GM18909 (cell line): ENCODE measurements around the gene UBE2D1.

Source experiments
- ATAC-seq: cut with Tn5 transposase; IDR thresholded peaks from one replicate; pipeline ENCODE4 v1.9.1; 2021; ENCODE audit warnings: mild to moderate bottlenecking; ENCODE audit not compliant: unreplicated experiment, poor library complexity

The UBE2D1 gene

DNA sequence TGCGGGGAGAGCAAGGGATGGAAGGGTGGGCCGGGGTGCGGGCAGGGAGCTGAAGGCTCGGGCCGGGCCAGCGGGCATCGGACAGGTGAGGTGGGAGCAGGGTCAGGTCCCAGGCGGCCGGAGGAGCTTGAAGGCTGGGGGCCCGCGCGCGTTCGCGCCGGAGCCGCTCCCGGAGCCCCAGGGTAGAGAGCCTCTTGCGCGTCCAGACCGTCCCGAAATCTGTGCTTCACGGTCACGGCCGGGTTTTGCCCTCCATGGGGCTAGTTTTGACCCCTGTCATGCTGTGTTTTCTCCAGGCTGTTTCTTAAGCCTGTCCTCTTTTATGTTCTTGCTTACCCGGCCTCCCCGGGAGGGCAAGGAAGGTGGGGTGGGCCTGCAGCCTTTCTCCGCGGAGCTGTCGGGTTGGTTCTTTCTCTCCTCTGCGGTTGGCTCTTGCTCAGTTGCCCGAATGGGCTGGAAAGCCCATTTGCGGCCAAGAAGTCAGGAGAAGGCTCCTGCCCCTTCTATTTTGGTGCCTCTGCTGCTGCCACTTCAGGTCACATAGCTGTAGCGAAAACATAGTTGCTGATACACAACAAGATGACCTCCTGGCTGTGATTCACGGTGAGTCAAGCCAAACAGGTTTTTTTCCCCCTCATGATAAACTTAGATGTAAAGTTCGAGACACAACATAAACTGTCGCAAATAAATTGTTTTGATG, 650 bp downstream of the UBE2D1 start:
- ATAC-seq: peak; percentile 53

DNA sequence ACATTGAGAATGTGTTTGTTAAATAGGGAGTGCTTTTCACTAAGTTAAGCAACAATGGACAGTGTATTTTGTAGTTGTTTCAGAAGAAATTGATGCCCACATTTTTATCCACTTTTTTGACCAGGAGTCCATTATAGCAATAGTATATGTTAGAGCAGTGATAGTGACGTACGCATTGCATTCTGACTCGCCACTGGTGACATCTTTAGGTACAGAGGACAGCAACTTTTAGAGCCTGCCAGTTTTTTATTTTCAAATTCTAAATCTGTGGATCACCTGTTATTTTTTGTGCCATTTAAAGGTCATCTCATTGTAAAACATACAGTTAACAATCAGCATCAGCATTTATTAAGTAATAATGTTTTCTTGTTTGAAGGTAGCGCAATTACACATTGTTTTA, 1.4 kb downstream of the UBE2D1 start:
- ATAC-seq: no peak

DNA sequence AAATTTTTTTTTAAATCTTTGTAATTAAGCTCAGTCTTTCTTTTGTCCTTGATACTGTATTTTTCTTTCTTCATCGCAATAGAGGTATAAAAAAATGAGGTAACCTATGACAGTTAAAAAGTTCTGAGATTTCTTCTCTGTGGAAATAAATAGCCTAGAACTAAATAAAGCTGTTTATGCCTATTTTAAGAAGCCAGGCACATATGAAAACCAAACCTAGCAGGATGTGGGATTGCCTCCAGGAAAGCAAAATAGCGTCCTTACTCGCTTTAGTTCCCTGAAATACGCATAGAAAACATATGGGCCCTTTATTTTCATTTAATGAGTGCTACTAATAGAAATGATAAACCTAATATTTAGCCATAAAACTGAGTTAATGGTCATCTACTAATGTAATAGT, 6.6 kb downstream of the UBE2D1 start:
- ATAC-seq: no peak

DNA sequence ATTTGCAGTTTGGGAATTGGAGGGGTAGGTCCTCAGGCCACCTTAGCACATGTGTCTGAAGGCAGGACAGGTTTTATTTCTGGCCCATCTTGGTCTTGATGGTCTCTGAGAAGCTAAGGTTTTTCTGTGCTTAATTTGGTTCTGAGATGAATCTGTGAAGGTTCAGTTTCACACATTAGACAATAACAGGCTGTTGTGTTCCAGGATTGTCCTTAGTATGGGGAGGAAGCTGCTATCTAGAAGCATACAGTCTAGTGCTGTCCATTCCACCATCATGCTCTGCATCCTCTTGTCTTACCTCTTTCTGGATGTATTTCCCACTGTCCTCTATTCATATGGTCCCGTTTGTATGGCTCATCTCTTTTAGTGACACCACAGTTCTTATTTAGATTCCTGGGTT, 7.1 kb downstream of the UBE2D1 start:
- ATAC-seq: peak; percentile 64

DNA sequence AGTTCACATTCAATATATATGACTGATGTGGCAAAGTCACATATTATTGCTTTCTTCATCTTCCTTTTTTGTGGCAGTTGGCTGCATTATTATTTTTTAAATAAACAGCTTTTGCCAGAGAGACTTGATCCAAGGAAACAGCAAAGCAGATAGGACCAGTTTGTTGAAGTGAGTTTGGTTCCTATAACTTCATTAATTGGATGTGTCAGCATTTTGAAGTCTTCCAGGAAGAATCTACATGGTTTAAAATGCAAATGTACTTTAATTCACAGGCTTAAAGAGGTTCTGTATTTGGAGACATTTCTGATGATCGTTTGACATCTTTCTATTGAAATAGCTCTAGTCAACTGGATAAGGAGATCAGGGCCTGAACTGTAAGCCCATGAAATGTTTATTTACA, 13.2 kb downstream of the UBE2D1 start:
- ATAC-seq: no peak

DNA sequence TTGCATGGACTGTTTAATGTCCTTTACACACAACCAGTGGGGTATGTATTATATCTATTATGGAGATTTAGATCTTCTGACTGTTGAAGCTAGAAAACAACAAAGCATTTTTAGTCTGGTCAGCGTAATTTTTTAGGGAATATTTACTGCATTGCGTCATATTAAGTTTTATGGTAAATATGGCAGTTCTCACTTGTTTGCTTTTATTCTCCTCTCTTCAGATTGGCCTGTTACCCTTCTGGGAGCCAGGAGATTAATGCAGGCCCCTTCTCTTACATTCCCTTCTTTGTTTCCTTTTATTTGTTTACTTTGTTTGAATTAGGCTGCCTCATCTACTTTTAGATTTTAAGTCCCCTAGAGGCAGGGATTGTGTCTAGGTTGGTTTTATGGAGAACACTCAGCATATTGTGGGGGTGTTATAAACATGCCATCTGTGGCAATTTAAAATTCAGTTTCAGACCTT, 13.8 kb downstream of the UBE2D1 start:
- ATAC-seq: no peak

DNA sequence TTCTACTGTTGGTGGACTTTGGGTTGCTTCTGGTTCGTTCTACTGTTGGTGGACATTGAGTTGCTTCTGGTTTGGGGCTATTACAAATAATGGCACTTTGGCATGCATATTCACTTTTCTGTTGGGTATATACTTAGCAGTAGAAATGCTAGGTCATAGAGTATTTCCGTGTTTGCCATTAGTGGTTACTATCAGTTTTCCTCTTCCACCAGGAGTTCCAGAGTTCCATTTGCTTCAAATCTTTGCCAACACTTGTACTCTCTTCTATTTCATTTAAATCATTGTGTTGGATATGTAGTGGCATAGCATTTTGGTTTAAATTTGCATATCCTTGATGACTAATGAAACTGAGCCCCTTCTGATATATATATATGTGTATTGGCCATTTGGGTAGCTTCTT, 15.2 kb downstream of the UBE2D1 start:
- ATAC-seq: no peak

DNA sequence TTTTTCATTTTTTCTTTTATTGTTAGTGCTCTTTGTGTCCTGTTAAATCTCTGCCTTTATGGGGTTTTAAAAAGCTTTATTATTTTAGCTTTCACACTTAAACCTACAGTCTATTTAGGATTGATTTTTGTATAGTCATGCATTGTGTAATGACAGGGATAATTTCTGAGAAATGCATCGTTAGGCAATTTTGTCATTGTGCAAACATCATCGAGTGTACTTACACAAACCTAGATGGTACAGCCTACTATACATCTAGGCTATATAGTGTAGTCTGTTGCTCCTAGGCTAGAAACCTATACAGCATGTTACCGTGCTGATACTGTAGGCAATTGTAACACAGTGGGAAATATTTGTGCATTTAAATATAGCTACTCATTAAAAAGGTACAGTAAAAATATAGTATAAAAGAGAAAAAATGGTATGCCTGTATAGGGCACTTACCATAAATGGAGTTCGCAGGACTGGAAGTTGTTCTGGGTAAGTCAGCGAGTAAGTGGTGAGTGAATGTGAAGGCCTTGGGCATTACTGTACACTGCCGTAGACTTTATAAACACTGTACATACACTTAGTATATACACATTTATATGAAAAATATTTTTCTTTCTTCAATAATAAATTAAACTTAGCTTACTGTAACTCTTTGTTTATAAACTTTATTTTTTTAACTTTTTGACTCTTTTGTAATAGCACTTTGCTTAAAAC, 16.0 kb downstream of the UBE2D1 start:
- ATAC-seq: no peak

DNA sequence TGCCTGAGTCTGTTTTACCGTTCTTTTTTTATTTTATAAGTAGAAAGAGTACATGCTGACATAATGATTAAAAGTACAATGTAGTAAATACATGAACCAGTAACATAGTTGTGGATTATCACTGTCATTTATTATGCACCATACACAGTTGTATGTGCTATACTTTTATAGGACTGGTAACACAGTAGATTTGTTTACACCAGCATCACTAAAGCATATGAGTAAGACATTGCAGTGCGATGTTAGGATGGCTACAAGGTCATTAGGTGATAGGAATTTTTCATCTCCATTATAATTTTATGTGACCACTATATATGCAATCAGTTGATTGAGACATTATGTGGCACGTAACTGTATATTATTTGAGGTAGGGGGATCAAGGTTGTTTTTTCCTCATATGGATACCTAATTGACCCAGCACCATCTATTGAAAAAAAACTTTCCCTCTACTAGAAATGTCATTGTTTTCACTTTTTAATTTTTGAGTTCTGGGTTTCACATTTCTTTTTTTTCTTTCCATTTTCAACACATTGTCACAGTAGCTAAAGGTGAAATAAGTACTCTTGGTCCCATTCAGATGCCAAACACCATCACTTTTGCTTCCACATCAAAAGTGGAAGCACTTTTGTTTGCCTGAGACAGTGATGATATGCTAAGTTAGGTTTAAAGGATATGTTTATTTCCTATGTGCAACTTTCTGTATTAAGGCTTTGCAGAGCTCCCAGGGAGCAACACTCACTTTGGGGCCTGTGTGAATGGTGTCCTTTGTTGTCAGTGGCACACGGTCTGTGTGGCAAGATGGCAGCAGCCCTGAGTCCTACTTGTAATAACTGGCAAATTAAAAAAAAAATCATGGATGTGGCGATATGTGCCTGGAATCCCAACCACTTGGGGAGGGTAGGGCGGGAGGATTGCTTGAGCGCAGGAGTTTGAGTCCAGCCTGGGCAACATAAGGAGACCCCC, 17.1 kb downstream of the UBE2D1 start:
- ATAC-seq: no peak

DNA sequence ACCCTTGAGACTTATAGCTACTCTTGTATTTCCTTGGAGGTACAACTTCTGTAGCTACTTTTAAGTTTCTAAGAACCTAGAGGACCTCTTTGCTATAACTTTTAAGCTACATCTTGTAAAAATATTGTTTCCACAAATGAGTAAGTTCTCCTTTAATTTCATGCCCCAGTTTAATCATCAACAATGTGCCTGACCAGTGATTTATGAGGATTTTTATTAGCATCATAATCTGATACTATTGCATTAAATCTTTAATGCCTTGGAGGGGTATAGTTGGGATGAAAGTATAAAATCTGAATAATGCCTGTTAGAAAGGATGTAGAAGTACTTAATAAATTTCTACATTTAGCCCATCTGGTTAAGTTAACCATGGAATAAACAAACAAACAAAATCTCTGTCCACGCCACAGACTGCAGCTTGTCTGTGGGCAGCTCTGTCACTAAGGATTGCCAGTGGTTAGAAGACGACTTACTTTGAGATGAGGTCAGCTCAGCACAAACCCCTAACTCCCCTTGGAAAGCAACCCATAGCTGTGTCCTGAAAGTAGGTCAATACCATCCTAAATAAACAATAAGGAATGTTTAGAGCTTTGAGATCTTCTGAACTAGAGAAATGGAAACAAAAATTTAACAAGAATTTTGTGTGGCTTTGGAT, 18.3 kb downstream of the UBE2D1 start:
- no peak for ATAC-seq

DNA sequence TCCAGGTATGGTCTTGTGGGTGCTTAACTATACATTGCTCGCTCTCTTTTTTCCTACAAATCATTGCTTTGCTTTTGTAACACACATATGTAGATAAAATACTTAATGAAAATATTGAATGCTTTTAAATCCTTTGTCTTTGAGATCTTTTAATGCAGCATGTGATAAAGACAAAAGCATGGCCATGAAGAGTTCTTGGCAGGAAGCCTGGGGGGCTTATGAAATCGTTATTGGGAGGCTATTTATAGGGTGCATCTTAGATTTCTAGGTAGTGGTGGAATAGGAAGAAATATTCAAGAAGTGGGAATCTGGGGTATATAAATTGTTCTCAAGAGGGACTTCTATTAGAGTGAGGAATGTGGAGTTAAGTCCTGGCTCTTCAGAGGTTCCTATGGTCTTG, 21.9 kb downstream of the UBE2D1 start:
- no peak for ATAC-seq

DNA sequence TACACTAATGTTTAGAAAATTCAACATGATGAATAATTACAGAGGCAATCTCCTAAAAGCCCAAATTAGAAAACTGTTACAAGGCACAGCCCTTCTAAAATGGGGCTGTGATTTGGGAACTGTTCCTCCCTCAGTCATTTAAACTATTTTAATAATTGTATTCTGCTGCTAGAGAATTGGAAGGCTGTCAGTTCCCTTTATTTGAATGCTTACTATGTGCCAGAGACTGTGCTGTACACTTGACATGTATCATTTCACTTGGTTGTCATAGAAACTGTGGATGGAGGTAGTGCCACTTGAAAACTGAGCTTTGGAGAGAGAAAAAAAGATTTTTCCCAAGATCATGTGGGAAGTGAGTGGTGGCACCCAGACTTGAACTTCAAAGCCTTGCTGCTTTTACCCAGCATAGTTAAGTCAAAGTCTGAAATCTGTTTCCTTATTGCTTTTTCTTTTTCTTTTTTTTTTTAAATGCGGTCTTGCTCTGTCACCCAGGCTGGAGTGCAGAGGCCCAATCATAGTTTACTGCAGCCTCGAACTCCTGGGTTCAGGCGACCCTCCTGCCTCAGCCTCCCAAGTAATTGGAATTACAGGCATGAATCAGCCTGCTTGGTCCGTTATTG, 23.6 kb downstream of the UBE2D1 start:
- ATAC-seq: no peak

DNA sequence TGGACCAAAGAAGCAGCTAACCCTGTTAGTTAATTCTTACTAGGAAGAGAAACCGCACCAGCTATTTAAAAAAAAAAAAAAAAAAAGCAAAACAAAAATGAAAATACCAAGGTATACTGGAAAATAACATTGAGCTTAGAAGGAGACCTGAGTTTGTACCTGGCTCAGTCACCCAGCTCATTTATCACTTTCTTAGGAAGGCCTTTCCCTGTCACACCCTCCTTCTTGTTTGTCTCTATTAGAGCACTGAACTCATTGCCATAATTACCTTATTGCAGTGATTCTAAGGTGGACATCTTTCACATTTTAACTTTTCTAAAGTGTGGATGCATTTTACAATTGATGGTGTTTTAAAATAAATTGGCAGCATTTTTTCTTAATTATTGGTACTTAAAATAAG, 24.1 kb downstream of the UBE2D1 start:
- no peak for ATAC-seq

DNA sequence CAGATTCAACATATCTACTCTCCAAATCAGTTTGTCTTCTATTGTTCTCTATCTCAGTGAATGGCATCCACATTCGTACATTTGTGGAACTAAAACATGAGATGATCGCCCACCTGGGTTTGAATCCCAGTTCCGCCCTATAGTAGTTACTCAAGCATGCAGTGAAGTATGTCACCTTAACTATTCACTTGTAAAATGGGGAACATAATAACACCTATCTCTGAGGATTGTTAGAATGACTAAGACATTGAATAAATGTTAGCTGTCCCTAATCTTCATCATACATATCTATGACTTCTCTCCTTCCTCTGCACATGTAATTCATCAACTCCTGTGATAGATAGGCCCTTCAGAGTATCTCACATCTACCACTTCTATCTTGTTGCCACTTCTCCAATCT, 24.7 kb downstream of the UBE2D1 start:
- ATAC-seq: no peak

DNA sequence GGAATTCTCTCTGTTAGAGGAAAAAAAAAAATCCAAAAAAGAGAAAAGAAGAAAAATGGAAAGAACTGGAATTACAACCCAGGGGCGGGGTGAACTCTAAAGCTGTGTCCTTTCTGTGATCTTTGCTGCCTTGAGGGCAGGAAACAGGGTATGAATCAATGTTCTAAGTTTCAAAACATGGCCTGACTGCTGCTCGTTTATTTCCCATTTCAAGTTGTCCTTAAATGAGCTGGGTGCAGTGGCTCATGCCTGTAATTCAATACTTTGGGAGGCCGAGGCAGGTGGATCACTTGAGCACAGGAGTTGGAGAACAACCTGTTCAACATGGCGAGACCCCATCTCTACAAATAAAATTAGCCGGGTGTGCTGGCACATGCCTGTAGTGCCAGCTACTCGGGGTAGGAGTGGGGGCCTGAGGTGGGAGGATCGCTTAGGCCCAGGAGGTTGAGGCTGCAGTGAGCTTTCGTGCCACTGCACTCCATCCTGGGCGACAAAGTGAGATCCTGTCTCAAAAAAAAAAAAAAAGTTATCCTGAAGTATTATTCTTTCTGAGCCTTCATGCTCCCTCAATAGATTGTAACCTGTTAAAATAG, 25.7 kb downstream of the UBE2D1 start:
- ATAC-seq: no peak

DNA sequence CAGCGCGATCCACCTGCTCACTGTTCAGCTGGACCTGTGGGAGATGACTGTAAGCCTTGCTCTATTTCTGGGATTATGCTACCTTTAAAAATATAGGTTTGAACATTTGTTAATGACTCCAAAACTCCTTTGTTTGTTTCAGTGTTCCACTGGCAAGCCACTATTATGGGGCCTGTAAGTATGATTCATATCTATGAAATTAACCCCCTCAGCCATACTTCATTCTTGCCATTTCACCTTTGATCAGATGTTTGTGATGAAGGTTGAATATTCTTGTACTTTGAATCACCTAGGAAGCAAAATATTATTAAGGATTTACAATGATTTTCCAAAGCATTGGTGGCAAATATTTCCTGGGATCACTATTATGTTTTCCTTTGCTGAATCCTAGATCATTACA, 26.5 kb downstream of the UBE2D1 start:
- ATAC-seq: no peak

DNA sequence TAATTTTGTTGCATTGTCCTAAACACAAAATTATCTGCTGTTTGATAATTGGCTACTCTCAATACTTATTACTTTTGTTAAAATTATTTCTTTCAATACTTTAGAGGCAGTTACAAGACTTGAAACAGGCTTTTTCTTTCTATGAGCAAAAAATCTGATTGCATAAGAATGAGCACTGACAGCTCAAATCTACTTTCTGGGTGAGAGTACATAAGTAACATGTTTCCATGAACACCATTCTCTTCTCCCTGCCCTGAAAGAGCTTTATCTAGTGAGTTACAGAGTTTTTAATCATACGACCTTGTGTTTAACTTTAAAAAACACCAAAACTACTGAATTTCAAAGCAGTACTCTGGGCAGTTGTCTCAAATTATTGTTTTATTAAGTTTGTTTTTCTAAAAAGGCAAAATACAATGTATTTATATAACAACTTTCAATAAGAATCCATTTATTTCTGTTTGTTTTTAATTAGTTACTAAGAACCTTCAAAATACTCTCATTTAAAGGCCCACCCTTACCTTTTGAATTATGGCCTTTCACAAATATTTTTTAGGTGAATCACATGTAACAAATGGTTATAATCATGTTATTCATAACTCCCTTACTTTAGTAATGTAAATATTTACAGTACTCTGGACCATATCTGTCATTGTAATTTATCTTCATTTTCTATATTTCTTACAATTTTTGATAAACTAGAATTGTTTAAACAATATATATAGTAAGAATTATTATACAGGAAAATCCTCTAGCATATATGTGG, 27.4 kb downstream of the UBE2D1 start:
- ATAC-seq: no peak

DNA sequence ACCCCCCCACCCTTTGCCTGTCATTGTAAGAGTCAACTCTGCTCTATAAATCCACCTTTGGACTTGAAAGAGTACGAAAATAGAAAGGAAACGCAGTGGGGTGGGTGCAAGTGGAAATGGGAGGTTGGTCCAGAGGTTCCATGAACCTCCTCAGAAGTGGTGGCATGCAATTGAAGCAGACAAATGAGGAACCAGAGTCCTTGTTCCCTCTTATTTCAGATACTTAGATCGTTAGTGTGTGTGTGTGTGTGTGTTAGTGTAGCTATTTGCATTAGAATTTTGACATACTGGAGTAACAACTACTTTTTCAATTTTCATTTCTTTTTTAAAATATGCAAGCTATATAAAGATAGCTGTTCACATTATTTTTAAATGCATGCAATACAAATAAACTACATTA, 32.3 kb downstream of the UBE2D1 start:
- ATAC-seq: no peak

DNA sequence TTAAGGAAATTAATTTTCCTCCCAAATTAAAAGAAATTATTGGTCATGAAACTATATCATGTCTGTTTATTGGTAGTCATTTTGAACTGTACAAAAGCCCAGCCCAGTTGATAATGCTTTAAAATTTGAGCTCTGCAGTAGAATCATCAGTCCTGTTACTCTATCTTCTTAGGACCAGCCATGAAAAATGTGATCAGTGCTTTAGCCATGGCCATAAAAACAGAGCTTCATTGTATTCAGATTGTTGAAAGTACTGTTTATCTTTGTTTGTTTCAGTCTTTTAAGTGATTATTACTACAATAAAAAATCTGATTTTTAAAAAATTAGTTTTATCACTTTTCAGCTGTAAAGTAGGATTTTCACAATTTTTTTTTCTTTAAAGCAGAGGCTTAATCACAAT, 36.7 kb downstream of the UBE2D1 start:
- ATAC-seq: no peak
